A673 (cell line): ENCODE results near the gene AXL. TPM values are rescaled to one million over a fixed set of nuclear protein-coding genes. Genes with fewer than 3 reads are reported as not detected.

Experiments
- BruUV-seq: library from RNA; stranded (reverse); fragments of 400-500 nt; replicated peaks from 2 replicates; lab custom pipeline; 2021; lab: Mats Ljungman, UMichigan
- CTCF ChIA-PET: fragments of 300-600 bp; sonication (Branson Sonifier 250); formaldehyde crosslinking; loops from one replicate; lab custom pipeline; 2022; ENCODE audit warnings: antibody characterized with exemption; lab: Charles Lee
- POLR2A ChIA-PET: fragments of 300-600 bp; sonication (Branson Sonifier 250); formaldehyde crosslinking; loops from one replicate; lab custom pipeline; 2022; ENCODE audit warnings: antibody characterized with exemption; ENCODE audit not compliant: low non-redundant PET; lab: Charles Lee
- DNase-seq: peaks from one replicate; pipeline ENCODE4 v3.0.0-alpha.2; 2015; ENCODE audit warnings: low spot score
- H3K27ac ChIP-seq: fragments of 200-600 bp; sonication (generic); 2 replicates; pipeline ENCODE4 v1.5.1; 2016; ENCODE audit warnings: mixed run types, low read depth, mild to moderate bottlenecking, mixed read lengths, antibody characterized with exemption, low read length; ENCODE audit not compliant: poor library complexity, severe bottlenecking
- H3K27me3 ChIP-seq: fragments of 200-600 bp; sonication (generic); replicated peaks from 2 replicates; pipeline ENCODE4 v1.6.1; 2017; ENCODE audit warnings: mixed run types, low read depth, mild to moderate bottlenecking, mixed read lengths, antibody characterized with exemption, low read length; ENCODE audit not compliant: insufficient read depth, poor library complexity
- H3K36me3 ChIP-seq: fragments of 200-600 bp; sonication (generic); 2 replicates; pipeline ENCODE4 v1.6.1; 2016; ENCODE audit warnings: mixed run types, mild to moderate bottlenecking, mixed read lengths, antibody characterized with exemption, low read length; ENCODE audit not compliant: insufficient read depth, poor library complexity, severe bottlenecking
- H3K4me1 ChIP-seq: fragments of 200-600 bp; sonication (generic); 2 replicates; pipeline ENCODE4 v1.6.1; 2017; ENCODE audit warnings: mixed run types, mild to moderate bottlenecking, mixed read lengths, antibody characterized with exemption, low read length; ENCODE audit not compliant: insufficient read depth, poor library complexity, severe bottlenecking
- H3K4me3 ChIP-seq: fragments of 200-600 bp; sonication (generic); 2 replicates; pipeline ENCODE4 v1.5.1; 2016; ENCODE audit warnings: low read depth, mixed run types, mild to moderate bottlenecking, mixed read lengths, low read length; ENCODE audit not compliant: poor library complexity, severe bottlenecking
- H3K9me3 ChIP-seq: fragments of 200-600 bp; sonication (generic); 2 replicates; pipeline ENCODE4 v1.6.1; 2016; ENCODE audit warnings: mixed run types, low read depth, mild to moderate bottlenecking, mixed read lengths, antibody characterized with exemption, low read length; ENCODE audit not compliant: poor library complexity, severe bottlenecking
- CTCF ChIP-seq: fragments of 300-800, 200-600 bp; sonication (generic); conservative IDR thresholded peaks from 2 replicates; pipeline ENCODE4 v1.5.1; 2017; ENCODE audit warnings: low read depth, mild to moderate bottlenecking, antibody characterized with exemption, low read length, moderate library complexity, mixed read lengths
- EZH2 ChIP-seq: fragments of 200-600 bp; sonication (generic); IDR thresholded peaks from 2 replicates; pipeline ENCODE4 v1.6.1; 2017; ENCODE audit warnings: borderline replicate concordance, low read depth, mild to moderate bottlenecking, mixed read lengths, antibody characterized with exemption, low read length; ENCODE audit not compliant: poor library complexity, severe bottlenecking
- intact Hi-C: fragments of 100-400 bp; cut with micrococcal nuclease; formaldehyde crosslinking; loops from one replicate; pipeline ENCODE4 v1.10.0; 2022; ENCODE audit not compliant: unreplicated experiment
- total RNA-seq: library from RNA; stranded (reverse); gene quantifications from 2 replicates; pipeline ENCODE4 v1.2.3, GENCODE V29; 2021

Gene AXL
- total RNA-seq, 1 experiment from 2014 or later: 1.0 TPM

- CTCF ChIA-PET: no interaction called here
- Histone ChIP-seq H3K4me3 (no peak overlapping the region), H3K27ac (no peak overlapping the region), H3K4me1 (no peaks in the 10 kb centered on the region), H3K27me3 (no peaks in the 10 kb centered on the region), H3K9me3 (no peaks in the 10 kb centered on the region), H3K36me3 (no peaks in the 10 kb centered on the region)
- TF ChIP-seq EZH2: no peak
- TF ChIP-seq CTCF: no peak
- POLR2A ChIA-PET: no interaction called here
- DNase-seq: no peak
- BruUV-seq: no TSS peak
- intact Hi-C loops: no loop called here
These were observed 25.1 kb downstream of the AXL start for GRCh38 chr19:41244117-41244516.

- TF ChIP-seq CTCF: no peak
- TF ChIP-seq EZH2: no peak
- ChIA-PET POLR2A (no interaction called here), CTCF (no interaction called here)
- H3K4me3 ChIP-seq: no peak overlapping the region
- no peaks in the 10 kb centered on the region for H3K9me3 ChIP-seq
- intact Hi-C loops: no loop called here
- H3K27ac ChIP-seq: no peak overlapping the region
- DNase-seq: no peak
- BruUV-seq: no TSS peak
- H3K27me3 ChIP-seq: no peaks in the 10 kb centered on the region
- no peaks in the 10 kb centered on the region for H3K4me1 ChIP-seq
- H3K36me3 ChIP-seq: no peaks in the 10 kb centered on the region
These were observed 26.8 kb downstream of the AXL start for GRCh38 chr19:41245843-41246242.

GRCh38 chr19:41248895-41249294, 29.9 kb downstream of the AXL start:
- Histone ChIP-seq H3K4me3 (no peak overlapping the region), H3K9me3 (no peaks in the 10 kb centered on the region), H3K27ac (no peak overlapping the region), H3K27me3 (no peaks in the 10 kb centered on the region), H3K4me1 (no peaks in the 10 kb centered on the region), H3K36me3 (no peaks in the 10 kb centered on the region)
- TF ChIP-seq EZH2: no peak
- no peak for TF ChIP-seq CTCF
- ChIA-PET POLR2A (no interaction called here), CTCF (interaction anchor here (0.8 kb wide), 1 partner anchor 14 kb away, joined by 3 read pairs; no protein-coding TSS in a partner anchor)
- BruUV-seq: no TSS peak
- intact Hi-C loops: no loop called here
- DNase-seq: no peak
